NCI-H748 (cell line): ENCODE data around the gene IFI16.
A peak's percentile ranks its signal among the peaks of the same experiment; 100 is the strongest.

Experiments
- DNase-seq: peaks from one replicate; lab custom pipeline; 2025; ENCODE audit not compliant: unreplicated experiment; lab: John Stamatoyannopoulos, UW

Gene IFI16

DNA sequence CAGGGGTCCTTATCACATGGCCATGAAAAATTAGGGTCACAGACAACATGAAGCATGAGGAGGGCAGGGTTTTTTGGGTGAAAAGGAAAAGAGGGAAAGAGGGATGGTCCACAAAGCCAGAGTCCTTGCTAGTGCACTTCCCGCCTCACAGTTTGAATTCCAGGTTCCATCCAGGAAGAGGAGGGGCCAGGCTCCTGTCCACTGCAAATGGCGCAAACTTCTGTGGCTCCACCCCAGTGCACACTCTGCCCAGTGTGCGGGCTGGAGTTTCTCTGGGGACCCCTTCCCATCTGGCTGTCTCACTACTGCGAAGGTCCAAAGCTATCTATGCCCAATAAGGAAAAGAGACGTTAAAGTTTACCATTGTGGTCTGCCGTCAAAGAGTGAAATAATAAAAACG is 49.0 kb downstream of the IFI16 start:
- no peak for DNase-seq

DNA sequence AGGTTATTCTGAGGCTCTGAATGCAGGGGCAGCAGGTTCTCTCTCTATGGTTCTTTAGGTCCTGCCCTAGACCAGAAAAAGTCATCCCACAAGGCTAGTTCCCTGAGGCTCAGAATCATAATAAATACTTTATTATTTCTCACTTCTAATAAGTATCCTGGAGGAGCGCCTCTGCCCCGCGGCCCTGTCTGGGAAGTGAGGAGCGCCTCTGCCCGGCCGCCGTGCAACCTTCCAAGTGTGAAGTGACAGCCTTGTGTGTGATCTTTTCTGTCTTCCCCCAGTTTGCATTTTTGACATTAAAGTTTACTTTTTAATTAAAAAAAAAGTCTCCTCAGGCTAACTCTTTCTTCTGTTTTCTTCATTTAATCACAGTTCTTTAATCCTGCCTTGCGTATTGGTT is 55.4 kb downstream of the IFI16 start:
- DNase-seq, result no peak

DNA sequence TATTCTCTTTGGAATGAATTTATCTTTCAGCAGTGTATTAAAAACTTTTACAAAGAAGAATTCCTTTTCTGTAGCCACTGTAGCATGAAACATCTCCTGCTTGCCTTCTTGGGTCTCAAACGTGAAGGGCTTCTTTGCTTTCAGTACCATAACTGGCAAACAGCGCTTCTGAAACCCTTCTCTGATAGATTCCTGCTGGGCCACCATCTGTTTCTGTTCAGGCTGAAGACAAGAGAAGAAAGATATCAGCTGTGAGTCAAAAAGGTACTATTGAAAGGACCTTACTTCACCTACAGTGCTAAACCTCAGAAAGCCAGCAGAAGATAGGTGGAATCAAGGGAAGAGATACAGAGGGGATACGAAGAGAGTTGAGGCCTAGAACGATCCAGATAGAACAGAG is 56.4 kb downstream of the IFI16 start:
- DNase-seq, result no peak

DNA sequence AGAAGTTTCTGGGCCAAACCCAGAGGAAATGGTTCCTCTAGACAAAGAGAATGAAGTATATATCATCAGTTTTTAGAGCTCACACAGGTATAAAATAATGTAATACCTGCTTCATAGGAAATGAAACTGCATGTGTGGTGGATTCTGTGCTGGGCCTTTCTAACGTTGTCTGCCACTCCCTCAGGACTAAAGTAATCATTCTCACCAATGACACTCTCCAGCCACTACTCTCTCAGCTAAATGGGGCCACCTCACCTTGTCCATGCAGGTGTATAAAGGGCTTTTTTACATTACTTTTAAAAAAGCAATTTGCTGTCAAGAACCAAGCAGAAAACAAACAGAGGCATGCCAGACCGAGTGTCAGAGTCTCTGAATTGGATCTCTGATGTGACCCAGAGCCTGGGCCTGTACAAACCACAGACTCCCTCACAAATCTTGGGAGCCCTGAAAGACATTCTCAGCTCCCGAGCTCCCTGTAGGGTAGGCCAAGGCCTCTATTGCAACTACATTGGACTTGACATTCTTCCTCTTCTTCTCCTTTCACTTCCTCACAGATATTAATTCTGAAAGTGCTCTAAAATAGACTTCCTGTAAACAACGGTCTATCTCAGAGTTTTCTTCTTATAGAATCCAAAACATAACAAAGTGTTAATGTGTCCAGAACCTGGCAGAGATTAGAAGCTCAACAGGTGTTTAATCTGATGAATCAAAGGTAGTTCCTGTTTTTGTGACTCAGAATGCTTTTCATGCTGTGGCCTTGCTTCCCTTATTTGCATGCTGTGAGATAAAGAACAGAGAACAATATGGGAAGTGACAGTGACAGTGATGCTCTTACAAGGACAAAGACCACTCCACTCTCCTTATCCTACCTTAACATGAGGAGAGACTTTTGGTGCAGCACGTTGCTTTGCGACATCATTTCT is 58.3 kb downstream of the IFI16 start:
- no peak for DNase-seq

DNA sequence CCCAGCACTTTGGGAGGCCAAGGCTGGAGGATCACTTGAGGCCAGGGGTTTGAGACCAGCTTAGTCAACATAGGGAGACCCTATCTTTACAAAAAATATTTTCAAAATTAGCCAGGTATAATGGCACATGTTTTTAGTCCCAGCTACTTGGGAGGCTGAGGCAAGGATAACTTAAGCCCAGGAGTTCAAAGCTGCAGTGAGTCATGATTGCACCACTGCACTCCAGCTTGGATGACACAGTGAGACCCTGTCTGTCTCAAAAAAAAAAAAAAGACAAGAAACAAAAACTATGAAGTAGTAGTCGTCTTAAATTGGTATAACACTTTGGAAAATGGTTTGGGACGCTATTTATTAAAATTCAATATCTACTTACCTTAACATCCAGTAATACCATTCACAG is 59.2 kb downstream of the IFI16 start:
- DNase-seq, result no peak

DNA sequence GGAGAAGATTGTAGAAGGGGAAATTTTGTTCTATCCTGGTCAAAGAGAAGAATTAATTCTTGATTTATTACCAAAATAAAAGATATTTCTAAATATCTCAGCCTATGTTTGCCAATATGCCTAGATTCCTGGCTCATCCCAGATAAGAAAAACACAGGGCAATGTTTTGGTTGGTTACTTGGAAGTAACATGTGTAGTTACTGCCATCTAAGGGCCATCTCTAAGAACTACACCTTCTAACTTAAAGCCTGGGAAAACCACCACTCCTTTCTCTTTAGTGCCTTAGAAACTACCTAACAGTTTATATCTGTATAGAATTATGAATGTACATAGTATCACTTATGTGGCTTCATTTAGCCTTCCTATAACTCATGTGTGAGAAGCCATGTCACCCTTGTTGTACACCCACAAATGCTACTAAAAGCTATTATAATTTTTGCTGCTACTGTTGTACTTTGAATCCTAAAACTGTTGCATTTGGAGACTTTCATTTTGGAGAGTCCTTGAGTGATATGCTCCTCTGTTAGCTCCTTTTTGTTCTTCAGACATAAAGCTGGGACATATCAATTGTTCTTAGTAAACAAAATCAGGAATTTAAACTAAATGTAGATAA is 62.4 kb downstream of the IFI16 start:
- DNase-seq, result peak; percentile 40

DNA sequence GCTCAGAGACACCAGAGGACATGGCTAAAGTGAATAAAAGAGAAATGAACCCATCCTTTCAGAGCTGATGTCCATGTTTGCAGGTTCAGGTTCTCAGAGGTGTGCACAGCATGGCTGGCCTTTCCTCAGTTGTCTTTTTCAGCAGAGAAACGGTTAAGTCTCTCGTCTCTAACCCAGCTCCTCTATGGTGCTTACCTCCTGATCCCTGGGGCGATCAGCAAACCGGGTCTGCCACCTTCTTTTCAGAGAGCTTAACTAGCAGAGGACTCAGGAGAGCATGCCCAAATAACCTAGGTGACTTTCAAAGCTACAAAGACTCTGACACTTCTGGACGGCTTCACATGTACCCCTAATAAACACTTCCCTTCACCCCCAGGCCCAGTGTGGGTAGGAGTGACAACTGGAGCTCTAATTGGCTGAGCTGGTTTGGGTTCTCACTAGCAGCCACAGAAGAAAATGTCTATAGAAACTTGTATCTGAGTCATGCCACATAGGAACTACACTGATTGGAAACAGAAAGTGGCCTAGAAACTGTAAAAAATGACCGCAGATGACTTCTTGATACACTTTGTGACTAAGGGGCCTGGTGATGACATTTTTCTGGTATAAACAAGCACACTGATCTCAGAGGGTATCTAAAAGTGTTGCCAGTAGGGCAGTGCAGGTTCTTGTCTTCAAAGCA is 66.9 kb downstream of the IFI16 start, which contains the start of gene AIM2:
Gene AIM2, minus strand, starts transcription at position 329 of the 682 bp plus-strand sequence. CDS start 3,267 bp downstream, outside the sequence.
- no peak for DNase-seq

DNA sequence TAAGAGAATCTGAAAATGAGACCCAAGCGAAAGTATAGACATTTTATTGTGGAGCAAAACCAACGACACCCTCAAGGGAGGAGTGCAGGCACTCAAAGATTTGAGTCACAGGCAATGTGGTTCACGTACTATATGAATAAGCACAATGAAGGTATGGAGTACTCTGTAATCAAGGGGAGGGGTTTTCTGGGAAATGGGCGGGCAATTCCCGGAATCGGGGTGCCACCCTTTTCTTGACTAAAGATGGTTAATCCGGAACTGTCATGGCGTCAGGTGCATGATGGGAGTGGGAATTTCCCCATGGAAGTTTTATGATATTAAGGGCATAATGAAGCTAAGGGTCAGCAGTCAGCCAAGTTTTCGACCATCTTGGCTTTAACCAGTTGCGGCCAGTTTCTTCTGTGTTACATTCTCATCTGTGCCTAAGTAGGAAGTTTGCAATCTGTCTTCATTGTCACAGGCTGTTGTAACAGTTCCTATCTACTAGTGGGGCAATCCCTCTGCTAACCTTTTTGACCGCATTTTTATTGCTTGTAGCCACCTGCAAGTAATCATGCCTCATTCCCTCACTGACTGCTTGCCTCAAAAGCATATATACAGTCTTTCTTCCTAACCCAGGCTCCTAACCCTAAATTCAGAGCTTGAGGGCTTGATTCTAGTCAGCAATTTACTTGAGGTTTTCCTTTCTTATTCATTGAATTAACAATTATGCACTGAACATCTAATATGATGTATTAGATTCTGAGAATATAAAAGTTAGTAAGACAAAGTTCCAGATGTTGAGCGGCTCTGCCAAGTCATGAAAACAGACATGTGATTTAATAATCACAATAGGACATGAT is 67.6 kb downstream of the IFI16 start:
- no peak for DNase-seq

DNA sequence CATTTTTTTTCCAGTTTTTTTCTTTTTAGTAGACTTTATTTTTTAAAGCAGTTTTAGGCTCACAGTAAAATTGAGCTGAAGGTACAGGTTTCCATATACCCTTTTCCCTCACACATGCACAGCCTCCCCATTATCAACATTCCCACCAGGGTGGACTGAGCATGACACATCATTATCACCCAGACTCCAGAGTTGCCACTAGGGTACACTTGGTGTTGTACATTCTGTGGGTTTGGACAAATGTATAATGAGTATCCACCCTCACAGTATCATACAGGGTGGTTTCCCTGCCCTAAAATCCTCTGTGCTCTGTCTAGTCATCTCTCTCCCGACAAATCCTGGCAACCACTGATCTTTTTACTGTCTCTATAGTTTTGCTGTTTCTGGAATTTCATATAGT is 69.8 kb downstream of the IFI16 start:
- no peak for DNase-seq

DNA sequence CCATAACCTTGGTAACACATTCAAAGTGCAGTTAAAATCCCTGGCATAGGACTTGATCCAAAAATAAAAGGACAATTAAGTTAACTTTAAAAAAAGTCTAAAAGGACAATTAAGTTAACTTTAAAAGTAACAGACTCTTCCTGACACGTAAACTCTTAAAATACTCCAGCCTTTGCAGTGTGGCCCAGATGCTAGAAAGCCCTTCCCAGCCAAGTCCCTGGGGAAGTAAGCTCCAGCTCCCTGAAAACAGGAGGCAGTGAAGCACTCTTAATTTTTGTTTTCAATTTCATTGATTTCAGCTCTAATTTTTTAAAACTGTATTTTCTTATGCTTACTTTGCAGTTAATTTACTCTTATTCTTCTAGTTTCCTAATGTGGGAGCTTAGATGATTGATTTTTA is 71.9 kb downstream of the IFI16 start:
- DNase-seq, result no peak

DNA sequence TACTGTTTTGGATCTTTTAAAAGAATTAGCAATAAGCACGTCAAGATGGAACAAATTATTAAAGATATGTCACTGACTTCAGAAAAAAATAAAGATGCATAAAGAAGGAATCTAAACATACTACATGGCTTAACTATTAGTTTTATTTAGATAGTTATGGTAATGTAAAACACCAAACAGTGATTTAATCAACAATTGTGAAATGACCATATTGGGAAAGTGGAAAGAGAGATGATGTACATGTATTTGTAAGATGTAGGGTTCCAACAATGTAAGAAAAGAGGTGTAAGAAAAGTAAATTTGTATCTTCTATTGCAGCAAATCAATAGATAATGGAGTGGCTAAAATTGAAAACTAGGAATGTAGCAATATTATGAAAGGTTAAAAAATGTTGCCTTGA is 73.3 kb downstream of the IFI16 start:
- no peak for DNase-seq

DNA sequence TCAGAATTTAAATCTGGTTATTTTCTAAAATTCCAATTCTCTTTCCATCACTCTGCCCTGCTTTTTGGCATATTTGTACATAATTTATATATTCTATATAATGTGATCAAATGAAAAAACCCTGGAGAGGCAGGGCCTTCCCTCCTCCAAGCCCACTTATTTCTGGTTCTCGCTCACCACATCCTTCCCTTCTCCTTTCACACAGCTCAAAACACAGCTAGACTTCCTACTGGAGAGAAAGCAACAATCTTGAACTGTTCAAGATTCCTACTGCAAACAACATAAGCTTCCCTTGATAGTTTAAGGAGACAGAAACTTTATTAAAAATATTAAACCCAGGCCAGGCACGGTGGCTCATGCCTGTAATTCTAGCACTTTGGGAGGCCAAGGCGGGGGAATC is 74.4 kb downstream of the IFI16 start:
- DNase-seq, result no peak

DNA sequence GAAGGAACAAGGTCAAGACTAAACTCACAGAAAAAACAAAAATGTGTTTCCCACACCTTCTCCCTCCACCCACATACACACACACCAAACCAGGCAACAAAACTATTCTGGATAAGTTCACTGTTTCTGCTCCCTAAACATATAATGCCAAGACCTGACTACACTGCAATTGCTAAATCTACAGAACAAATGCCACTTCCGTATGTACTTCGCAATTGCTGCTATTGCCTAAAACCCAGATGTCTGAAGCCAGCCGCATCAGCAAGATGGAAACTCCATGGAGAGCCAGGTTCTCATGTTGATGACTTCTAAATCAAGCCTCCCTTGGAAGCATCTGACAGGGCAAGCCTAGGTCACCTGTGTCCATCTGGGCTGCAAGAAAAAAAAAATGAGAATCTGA is 75.2 kb downstream of the IFI16 start:
- no peak for DNase-seq

DNA sequence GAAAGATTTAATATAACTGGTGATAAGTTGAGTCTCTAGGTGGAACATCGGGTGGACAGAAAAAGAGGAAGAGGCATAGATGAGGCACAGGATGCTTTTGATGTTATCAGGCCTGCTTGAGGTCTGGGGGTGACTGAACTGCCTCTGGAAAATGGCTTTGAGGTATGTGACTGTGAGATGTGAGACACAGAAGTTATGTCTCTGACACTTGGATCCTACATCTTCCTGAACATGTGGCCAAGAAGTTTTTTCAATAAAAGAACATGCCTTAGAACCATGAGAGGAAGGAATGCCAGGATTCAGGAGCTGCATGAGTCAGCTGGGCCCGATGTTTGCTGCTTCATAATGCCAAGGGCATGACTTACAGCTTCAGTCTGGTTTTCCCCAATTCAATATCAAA is 78.3 kb downstream of the IFI16 start:
- DNase-seq, result no peak

DNA sequence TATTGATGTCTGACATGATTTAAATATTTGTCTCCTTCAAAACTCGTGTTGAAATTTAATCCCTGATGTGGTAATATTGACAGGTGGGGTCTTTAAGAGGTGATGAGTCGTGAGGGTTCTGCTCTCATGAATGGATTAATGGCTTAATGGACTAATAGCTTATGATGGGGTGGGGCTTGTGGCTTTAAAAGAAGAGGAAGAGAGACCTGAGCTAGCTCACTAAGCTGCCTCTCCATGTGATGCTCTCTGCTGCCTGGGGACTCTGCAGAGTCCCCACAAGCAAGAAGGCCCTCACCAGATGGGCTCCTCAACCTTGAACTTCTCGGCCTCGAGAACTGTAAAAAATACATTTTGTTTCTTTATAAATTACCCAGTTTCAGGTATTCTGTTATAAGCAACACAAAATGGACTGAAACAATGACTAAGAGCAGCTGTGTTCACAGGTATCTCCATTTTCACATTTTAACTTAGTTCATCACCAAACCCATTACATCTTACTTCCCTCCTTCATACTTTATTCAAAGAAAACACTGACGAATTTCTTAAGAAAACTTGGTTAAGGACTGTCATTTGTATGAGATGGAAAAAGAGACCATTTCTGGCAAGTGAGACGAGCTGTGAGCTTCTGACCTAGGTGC is 79.0 kb downstream of the IFI16 start:
- no peak for DNase-seq

DNA sequence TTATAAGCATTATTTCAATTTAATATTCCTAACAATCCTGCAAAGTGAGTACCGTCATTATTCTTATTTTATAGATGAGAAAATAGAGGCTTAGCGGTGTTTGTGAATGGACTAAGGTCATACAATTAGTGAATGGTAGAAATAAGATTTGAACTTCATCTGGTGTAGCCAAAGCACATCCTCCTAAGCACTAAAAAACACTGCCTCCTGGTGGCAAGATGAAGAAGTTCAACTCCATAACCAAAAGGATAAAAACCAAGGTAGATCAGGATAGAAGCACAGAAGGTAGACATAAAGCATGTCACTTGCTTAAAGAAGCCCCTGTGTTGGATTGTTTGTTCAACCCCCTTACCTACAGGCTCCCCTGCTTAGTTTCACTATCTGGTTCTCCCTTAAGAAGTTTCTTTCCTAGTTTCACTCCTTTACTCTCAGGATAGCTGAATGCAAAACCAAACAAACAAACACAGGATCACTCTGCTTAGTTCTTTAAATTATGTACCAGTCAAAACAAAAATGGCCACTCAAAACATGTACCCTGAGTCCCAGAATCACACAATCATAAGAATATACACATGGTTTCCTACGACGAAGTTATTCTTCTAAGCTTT is 79.6 kb downstream of the IFI16 start:
- DNase-seq, result no peak

DNA sequence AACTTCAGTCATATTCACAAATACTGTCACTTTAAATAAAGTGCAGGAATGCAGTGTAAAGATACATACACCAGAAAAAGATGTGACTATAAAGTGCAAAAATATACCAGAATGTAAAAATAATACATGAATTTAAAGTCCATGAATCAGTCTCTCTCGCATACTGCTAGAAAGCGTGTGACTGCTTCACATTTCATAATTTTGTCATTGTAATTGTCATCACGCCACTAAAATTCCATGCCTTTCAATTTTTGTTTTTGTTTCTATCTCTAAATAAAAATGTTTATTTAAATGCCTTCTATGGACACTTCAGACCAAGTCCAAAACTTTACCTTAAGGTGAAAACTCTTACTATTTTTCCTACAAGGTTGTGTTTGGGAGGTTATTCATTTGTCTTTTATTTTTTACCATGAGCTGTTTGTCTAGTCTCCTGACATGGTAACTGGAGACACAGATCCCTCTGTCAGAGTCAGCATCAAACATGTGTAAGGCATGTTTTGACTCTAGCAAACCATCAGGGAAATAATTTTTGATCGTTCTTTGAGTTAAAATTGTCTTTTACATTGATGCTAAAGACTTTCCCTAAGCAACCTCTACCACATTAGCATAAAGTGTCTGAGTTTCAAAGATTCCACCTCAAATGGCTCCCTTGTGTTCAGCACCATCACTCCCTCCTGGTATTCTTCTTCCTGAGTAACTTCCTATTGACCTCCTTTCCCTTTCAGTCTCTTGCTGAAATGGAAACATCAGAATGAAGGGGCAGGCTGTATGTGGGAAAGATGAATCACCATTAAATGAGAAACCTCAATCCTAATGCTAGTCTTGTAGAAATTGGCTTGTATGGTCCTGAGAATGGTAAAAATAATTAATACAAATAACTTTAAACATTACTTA is 80.8 kb downstream of the IFI16 start:
- DNase-seq, result no peak

DNA sequence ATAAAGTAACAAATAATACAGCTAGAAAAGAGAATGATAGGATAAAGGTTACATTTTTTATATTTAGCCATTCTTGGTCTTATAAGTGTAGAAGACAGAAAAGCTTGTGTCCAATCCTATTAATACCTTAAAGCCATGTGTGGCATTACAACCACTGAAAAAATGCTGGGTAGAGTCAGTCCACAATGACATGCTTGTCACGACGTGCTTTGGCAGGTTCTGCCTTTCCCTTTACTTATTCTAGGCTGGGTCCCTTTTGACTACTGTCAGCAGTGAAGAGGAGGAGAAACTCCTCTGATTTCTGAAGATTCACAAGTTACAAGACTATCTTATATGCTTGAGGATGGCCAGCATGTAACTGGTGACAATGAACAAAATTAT is 81.5 kb downstream of the IFI16 start:
- DNase-seq, result no peak

DNA sequence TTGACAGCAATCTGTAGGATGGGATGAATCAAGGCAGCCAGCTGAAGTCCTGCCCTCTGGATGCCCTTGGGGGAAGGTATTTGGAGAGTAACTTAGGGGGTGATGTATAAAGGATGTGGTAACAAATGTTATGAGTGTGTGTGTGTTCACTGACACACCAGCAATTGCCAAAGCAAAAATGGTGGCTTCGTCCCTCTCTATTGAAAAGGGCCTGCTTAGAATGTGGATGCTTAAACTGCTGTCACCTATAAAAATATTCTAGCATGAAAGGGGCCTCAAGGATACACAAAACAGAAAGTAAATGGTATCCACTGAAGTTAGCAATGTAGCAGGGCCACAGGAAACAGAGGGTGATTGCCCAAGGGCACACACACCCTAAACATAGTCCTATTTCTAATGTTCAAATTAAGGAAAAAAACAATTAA is 81.9 kb downstream of the IFI16 start:
- DNase-seq, result no peak
